GM23338 (cell line): Measurements from ENCODE around the gene MTARC1.

ENCODE experiments used
- CTCF ChIP-seq, 2 experiments: fragments of 200-600 bp in 1 of 2; sonication (generic) in 1 of 2; conservative IDR thresholded peaks; 2 replicates each; pipeline versions ENCODE4 v1.5.1 to v1.6.1; 2016 to 2017; ENCODE audit warnings: antibody characterized with exemption in 2 of 2, low read depth in 2 of 2, mild to moderate bottlenecking in 2 of 2, moderate library complexity in 1 of 2
- POLR2AphosphoS5 ChIP-seq: IDR thresholded peaks from 2 replicates; pipeline ENCODE4 v1.6.1; 2016; ENCODE audit warnings: antibody characterized with exemption, low read depth

DNA sequence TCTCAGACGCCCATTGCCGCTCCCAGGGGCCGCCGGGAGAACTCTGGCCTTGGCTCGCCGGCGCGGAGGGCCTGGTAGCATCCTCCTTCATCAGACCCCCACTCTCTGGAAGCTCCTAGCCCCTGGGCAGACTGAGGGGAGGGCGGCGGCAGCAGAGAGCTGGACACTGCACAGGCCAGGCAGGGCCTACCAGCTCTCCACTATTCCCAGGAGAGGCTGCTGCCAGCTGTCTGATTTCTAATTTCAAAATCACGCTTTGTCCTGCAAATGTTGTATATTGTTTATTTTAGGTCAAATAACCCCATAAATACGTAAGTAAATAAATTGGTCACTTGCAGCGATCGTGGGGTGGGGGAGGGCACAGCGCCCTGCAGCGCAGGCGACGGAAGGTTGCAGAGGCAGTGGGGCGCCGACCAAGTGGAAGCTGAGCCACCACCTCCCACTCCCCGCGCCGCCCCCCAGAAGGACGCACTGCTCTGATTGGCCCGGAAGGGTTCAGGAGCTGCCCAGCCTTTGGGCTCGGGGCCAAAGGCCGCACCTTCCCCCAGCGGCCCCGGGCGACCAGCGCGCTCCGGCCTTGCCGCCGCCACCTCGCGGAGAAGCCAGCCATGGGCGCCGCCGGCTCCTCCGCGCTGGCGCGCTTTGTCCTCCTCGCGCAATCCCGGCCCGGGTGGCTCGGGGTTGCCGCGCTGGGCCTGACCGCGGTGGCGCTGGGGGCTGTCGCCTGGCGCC, at the start of gene MTARC1:
- TF ChIP-seq POLR2AphosphoS5 (peak; percentile 76), CTCF (conservative IDR thresholded peaks at IDR 0.05; ENCODE audit: low read depth in 2 of 2) (no peak)
